GM21526 (cell line): ENCODE results near the gene SSTR3.

Source experiments
- ATAC-seq: cut with Tn5 transposase; IDR thresholded peaks from one replicate; pipeline ENCODE4 v1.9.1; 2021; ENCODE audit warnings: moderate library complexity; ENCODE audit not compliant: unreplicated experiment, low FRiP score

SSTR3 gene

GRCh38 chr22:37154925-37155712 lies 57.2 kb downstream of the SSTR3 start:
- no peak for ATAC-seq
